Stimulated activated CD8-positive, alpha-beta memory T cell treated with anti-CD3 and anti-CD28 coated beads, Interleukin-12 subunit alpha, Interleukin-12 subunit beta, amount 100 ng/mL, for 1 hour (primary cell): ENCODE data around the gene HMG20A.

ENCODE experiments used
- DNase-seq: peaks from one replicate; pipeline ENCODE4 v3.0.0-alpha.2; 2020; ENCODE audit warnings: low read depth

The HMG20A gene

DNA sequence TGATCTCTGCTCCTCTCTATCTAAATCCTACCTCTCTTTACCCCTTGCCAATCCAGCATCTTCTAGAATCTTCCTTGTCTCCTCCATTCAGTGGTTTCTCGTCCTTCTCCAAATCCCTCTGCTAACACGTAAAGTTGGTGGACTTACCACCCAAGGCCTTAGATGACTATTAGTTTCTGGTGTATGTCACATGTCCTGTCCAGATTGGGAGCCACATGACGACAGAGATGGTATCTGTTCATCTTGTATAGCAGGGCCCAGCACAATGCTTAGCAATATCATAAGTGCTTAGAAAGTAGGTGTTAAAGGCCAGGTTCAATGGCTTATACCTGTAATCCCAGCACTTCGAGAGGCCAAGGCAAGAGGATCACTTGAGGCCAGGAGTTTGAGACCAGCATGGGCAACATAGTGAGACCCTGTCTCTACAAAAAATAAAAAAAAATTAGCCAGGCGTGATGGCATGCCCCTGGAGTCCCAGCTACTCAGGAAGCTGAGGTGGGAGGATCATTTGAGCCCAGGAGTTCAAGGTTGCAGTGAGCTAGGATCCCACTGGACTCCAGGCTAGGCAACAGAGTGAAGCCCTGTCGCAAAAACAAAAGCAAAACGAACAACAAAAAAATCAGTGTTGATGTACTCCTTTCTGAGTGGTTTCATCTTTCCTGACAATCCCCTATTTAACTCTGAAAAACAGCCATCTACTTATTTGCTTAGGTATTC is 81.8 kb downstream of the HMG20A start:
- DNase-seq, result no peak

DNA sequence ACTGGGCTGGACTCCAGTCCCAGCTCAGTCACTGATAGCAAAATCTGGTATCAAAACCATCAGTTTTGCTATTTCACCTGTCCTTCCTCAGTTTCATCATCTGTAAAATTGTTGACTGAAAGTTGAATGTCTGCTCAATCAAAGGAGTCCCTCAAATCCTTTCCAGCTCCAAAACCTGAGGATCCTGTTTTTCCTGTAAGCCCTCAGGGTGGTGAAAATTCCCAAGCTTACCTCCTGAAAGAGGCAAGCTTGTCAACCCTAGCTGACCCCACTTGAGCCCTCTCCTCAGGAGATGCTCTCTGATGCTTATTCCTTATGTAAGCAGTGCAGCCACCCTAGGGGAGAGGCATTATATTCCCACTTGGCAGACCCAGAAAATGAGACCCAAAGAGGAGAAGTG is 82.6 kb downstream of the HMG20A start:
- DNase-seq, result no peak

DNA sequence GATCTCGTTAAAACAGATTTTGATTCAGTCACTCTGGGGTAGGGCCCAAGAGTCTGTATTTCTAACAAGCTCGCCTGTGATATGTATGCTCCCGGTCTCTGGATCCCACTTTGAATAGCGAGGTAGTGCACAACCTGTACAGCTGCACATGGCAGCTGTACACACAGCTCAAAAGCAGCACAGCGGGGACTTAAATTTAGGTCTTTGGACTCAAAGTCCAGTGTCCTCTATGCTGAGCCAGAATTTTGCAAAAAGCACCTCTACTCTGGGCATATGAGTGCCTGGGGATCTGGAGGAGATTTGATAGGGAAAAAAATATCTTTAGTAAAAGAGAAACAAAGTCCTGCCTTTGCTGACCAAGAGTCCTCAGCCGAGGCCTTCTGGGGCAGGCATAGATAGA is 83.1 kb downstream of the HMG20A start:
- DNase-seq, result no peak

DNA sequence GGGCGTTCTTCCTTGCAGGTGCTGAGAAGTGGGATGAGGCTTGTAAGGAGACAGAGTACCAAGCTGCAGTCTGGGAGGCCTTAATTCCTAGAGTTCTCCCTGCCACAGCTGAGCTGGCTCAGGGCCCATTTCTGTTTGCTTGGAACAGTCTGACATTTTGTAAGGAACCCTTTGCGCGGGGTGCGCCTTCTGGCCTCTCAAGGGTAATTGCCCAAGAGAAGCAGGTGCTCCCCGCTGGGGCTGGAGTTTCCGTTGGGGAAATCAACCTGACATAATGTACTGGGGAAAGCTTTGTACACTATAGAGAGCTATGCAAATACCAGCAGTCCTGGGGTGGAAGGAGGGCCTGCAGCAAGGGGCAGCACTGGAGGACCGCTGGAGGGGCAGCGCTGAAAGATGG is 83.6 kb downstream of the HMG20A start:
- no peak for DNase-seq

DNA sequence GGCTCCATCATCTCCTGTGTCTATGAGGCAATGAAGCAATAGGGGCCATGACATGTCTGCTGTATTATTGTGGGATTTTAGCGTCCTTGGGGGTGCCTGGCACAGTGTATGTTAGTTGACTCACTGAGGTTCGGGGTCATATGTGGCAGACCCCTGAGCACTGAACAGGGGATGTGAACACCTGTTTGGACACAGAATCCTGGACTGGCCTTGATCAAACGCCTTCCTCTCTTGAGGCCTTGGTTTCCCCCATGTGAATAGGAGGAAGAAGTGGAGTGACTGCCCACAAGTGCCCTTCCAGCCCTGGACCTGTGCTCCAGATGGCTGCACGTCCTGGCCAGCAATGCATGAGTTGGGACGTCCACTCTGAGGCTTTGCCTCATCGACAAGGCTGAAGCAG is 84.2 kb downstream of the HMG20A start:
- no peak for DNase-seq

DNA sequence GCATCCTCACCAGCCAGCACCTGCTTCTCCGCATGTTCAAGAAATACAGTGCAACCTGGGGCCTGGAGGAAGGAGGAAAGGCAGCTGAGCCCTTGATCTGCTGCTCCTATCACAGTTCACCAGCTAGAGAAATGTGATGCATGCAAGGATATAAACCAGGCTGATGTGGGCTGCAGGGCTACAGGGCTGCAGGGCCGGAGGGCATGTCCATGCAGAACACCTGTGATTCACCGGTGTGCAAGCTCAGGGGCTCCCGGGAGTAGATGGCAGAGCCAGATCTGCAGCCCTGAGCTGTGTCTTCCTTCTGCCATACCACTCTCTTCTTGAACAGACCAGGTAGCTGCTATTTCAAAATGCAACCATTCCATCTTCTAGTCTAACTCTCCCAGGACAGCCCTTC is 84.9 kb downstream of the HMG20A start:
- no peak for DNase-seq

DNA sequence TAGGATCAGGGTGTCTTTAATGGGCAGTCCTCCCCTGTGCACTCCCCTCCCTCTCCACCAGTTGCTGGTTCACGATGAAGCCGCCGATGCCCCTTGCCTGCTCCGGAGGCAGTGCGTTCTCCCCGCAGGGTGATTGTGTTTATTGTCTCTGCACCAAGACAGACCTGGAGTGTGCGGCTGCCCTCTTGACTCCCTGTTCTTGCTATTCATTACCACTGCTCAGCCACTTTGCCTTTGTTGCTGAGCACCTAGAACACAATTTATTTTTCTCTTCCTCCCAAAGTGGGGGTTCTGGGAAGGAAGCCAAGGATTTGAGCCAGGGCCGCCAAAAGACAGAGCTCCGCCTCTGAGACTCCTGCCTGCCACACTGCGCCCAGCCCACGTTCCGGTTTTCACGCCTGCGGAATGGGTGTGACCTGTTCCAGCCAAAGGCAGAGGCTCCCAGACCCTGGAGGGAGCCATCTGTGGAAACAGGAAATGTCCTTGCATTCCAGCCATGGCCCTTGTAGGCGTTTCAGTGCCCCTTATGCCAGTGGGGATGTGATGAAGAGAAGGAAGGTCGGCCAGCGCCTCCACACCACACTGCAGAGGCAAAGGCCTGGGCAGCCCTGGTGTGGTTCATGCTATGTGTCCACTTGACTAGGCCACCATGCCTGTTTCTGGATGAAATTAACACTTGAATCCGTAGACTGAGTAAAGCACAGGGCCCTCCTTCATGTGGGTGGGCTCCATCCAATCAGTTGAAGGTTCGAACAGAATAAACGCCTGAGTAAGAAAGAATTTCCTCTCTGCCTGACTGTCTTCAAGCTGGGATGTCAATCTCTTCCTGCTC is 85.8 kb downstream of the HMG20A start:
- no peak for DNase-seq

DNA sequence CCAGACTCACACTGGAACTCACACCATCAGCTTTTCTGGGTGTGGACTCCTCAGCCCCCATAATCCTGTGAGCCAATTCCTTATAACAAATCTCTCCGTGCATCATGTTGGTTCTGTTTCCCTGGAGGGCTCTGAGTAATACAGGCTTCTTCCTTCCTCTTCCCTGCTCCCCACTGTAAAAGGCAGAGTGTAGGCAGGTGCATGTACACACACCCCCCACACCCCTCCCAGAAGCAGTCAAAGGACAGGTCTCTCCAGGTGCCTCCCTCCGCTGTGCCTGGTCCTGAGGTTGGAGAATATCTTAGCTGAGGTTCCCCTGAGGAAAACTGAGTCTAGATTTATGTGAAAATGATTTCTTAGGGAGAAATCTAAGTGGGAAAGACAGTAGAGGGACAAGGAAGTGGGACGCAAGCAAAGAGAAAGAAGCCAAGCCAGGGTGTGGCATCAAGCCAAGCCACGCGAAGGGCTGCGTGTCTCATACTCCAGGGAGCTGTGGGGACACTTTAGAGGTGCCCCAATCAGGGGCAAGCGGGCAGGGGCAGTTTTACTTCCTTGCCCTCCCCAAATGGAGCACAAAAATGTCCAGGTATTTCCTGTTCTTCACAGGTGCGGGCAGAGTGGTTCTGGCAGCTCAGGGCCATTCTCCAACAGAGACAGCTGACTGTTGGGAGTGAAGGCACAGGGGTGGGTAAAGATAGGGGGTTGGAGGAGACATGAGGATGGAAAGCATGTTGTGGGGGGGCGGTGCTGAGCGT is 86.6 kb downstream of the HMG20A start:
- no peak for DNase-seq

DNA sequence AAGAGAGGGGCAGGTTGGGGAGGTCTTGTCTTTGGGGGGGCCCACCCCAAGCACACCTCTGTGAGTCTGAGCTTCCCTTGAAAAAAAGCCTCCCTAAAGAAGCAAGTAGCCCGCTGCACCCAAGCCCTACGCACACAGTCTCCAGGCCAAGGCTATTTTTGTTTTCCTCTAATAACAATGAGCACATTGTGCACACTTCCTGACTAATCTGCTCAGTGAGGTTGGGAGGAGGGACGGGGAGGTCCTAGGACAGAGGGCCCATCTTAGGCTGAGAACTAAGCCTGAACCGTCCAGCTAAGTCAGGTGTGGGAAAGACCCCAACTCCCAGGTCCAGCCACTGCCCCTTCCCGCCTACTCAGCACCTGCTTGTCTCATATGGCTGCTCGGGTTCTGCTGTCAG is 87.2 kb downstream of the HMG20A start:
- DNase-seq, result no peak

DNA sequence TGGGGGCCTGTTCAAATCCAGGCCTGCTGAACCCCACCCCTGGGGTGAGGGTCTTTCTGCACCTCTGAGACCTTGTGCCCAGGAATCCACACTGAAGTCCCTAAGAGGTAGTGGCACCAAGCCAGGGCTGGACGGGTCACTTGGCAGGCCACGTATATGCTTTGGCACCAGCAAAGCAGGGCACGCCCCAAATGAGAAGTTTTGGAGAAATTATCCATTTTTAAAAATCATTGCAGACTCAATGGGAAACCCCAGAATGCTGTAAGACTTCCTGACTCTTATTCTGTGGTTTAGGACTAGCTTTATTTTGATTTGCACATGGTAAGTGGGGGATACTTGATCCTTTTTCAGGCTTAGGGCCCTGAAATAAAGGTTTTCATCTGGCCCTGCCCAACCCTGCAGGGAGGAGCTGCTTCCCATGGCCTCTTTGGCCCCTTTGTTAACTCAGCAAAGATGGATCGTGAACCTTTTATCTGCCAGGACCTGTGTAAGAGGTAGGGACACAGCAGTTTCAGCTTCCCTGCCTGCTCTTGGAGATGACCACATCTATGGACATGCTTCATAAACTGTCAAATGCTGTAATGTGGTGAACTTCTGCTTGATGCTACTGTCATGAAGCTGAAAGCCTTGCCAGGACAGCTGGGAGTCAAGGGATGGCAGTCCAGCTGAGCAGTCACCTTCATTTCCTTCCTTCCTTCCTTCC is 88.0 kb downstream of the HMG20A start:
- no peak for DNase-seq

DNA sequence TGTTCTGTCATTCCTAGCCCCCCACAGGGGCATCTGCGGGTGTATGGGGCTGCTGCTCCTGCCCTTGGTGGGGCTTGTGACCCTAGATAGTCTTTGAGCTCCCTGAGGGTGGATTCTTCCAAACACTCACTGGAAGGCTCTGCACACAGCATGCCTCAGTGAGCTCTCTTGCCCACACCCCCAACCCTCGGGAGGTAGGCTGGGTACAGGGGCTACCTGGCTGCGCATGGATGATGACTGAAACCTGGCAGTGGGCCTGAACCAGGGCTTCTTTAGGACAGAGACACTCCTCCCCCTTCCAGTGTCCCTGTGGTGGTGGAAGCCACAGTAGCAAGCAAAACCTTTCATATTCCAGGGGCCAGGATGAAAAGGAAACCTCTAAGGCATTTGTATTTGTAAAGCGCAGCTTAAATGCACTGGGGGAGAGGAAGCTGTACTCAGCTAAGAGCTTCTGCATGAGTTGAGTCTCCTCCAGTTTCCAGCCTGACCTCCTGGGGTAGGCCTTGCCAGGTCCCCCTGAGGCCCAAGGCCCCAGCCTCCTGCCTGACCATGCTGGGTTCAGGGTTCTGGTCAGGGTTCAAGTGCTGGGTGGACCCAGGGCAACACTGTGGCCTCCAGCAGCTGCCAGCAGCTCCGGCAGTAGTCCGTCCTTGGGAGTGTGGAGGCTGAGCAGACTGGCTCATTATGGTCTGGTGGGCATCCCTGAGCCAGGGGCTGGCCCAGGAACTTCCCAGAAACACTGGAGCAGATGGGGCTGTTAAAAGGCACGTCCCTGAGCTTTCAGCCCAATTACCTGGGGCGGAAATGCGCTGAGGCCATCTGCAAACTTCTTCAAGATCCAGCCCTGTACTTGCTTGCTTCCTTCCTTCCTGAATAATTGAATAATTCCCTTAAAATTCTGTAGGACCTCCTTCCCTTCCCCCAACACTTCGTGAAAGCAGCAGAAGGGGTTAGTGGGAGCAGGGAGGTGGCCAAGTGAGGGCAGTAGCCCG is 89.7 kb downstream of the HMG20A start:
- DNase-seq, result no peak

DNA sequence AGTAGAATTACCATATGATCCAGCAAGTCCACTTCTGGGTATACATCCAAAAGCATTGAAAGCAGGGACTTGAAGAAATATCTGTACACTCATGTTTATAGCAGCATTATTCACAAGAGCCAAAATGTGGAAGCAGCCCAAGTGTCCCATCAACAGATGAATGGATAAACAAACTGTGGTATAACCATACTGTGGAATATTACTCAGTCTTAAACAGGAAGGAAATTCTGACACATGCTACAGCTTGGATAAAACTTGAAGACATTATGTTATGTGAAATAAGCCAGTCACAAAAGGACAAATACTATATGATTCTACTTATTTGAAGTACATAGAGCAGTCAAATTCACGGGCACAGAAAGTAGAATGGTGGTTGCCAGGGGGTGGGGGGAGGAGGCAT is 91.2 kb downstream of the HMG20A start:
- DNase-seq, result no peak

DNA sequence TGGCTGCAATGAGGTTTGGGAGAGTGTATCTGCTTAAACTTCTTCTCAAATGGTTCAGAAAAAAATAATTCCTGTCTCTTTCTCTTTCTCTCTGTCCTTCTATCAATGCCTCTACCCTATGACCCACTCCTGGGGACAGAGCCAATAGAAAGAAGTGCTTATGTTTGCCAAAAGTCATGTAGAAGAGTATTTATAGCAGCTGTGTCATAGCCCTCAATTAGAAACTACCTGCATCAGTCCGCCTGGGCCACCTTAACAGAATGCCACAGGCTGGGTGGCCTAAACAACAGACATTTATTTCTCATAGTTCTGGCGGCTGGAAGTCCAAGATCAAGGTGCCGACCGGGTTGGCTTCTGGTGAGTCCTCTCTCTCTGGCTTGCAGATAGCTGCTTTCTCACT is 92.5 kb downstream of the HMG20A start:
- DNase-seq, result no peak

DNA sequence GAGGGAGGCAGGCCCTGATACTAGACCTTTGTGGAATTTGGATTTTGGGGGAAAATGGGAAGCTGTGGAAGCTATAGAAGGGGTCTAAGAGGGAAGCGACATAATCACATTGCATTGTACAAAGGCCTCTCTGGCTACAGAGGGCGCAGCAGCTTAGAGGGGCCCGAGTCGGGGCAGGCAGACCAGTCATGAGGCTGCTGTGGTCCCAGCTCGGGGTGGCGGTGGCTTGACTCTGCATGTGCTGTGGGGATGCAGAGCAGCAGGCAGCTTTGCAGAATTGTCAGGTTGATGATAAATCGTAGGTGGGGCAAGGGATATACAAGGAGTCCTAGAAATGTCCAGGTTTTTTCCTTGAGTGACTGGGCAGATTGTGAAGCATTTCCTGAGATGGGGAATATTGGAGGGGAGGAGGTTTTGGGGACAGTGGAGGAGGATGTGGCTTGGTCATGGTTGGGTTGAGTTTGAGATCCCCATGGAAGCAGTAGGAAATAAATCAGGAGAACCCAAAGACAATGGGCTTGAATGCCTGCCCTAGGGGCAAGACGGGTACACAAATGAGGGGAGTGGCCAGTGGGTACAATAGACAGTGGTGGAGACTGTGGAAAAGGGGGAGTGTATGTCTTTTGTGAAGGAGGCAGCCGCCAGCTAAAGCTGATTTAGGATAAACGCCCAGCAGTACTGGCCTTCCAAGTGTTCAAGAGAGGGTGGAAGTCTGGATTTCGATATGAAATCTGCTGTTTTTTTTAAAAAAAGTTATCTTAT is 94.1 kb downstream of the HMG20A start:
- DNase-seq, result no peak

DNA sequence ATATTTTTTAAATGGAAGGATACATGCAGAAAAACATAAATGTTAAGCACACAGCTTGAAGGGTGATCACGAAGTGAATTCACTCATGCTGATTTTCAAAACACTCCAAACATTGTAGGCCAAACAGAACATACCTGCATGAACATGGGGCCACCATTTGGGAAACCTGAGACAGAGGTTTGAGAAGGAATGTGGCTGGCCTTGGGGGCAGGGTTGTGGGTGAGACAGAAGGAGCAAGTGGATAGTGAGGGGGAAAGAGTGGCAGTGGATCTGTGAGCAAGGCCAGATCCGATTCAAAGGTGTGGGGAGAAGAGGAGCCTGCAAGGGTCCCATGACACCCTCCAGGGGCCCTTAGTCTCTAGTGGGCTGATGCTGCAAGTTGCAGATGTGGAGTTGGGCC is 94.9 kb downstream of the HMG20A start:
- DNase-seq, result no peak

DNA sequence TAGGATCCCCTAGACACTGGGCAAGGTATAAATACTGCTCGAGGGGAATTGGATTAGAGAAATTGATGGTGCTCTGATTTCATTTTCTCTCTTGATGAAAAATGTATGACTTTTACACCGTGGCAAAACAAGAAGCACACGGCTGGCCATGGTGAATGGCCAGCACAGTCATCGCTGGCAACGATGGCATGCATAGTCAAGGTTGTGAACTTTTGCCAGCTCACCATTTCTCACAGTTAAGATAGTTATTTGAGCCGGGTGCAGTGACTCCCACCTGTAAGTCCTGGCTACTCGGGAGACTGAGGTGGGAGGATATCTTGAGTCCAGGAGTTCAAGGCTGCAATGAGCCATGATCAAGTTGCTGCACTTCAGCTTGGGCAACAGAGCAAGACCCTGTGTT is 95.4 kb downstream of the HMG20A start:
- no peak for DNase-seq

DNA sequence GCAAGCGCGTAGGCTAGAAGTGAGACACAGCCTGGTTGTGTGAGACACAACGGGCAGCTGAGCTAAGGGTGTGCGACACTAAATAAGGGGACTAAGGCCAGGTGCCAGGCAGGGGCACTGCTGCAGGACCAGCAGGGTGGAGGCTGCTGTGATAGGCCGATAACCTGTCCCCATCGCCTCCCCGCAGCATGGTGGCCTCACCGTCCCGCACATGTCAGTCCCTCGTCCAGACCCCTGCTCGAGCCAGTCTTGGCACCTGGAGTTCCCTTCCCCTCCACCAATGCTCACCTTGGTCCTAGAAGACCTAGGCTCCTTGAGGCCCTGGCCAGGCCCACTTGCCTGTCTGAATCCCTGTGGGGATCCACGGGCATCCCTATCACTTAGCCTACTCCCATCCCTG is 96.1 kb downstream of the HMG20A start:
- no peak for DNase-seq

DNA sequence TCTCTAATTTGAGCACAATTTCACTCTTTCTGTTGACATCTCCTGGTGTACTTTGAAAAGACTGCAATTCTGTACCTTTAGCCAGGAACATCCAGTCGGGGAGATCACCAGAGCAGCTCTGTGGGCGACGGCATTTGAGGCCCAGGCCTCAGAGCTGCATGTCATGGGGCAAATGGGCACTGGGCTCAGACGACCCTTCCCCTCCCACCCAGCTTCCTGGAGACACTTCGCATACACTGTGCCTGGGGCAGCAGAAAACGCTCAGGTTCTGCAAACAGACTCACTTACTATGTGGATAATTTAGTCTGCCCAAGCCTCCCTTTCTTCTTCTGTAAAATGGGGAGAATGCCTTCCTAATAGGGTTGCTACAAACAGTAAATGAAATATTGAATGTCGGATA is 96.9 kb downstream of the HMG20A start:
- no peak for DNase-seq

DNA sequence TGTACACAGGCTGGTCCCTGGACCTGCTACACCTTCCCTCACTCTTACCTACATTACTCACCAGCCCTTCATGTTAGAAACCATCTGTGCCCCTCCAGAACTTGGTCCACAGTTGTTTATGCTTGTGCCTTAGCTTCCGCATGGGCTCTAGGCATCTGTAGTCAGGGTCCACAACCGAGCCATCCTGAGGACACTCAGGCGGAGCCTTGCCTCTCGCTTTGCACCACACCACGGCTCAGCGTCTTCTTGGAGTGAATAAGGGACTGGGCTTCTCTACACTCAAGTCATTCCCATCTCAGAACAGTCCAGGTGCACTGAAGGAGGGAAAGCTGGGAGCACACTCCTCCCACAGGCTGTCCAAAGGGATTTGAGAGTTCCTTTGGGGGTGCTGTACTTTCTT is 97.8 kb downstream of the HMG20A start:
- DNase-seq, result no peak

DNA sequence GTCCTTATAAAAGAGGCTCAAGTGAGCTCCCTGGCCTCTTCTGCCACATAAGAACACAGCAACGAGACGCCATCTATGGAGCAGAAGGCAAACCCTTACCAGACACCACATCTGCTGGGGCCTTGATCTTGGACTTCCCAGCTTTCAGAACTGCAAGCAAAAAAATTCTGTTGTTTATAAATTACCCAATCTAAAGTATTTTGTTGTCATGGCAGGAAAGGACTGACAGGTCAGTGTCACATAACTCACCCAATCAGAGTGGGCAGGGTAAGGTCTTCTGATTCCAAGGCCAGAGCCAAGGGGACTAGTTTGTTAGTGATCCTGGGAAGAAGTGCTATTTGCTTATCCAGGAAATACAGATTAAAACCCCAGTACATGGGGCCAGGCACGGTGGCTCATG is 98.9 kb downstream of the HMG20A start:
- no peak for DNase-seq
